GM15510 (cell line): ENCODE measurements around the gene ZNF563.

ENCODE experiments used
- POLR2A ChIP-seq: IDR thresholded peaks from 3 replicates; pipeline ENCODE4 v1.6.1; 2011; ENCODE audit warnings: borderline replicate concordance; ENCODE audit not compliant: insufficient read length; ENCODE audit errors: extremely low read depth

ZNF563 gene

GRCh38 chr19:12325690-12326089, 7.7 kb downstream of the ZNF563 start:
- no peak for TF ChIP-seq POLR2A

- no peak for TF ChIP-seq POLR2A
These were observed 14.5 kb downstream of the ZNF563 start for GRCh38 chr19:12318782-12319413.

- no peak for TF ChIP-seq POLR2A
These were observed 18.9 kb downstream of the ZNF563 start for GRCh38 chr19:12314553-12314952.

- TF ChIP-seq POLR2A, result no peak
These were observed 38.2 kb downstream of the ZNF563 start for GRCh38 chr19:12295191-12295590.

DNA sequence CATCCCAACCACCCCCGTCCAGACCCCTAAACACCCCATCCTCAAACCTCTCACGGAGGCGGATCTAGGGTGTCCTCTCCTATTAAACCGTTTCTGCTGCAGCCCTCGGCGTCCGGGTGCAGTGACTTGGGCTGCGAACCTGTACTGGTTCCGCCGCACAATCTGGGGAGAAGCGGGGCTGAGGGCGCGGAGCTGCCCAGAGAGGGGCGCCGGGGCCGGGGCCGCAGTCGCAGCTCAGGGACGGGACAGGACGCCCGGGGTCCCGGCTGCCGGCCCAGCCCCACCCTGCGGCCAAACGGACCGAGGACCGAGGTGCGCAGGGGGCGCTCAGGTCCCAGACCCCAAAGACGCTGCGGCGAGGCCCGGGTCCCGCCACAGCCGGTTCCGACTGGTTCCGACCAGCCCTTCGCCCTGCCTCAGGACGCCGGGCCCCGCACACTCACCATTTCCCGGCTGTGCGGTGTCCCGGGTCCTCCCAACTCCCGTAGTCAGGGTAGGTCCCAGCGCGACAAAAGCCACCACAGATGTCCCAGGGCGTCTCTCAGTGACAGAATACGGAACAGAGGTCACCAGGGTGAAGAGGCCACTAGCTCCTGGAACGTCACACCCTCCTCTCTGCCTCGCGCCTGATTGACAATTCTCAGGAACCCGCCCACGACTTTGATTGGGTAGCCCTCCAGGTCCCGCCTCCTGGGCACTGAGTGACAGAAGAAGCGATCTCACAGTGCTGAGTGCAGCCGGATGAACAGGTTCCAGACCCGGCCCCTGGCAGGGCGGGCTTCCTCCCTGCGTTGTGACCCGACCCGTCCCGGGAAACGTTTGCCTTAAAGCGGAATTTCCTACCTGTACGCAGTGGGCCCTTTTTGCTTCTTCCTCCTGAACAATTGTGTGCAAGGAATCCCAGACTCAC, 38.9 kb downstream of the ZNF563 start, which contains the start of gene ZNF44:
Gene ZNF44 (minus strand): TSS at position 635 of the 910 bp plus-strand sequence. CDS start 189 bp downstream, at position 446.
- TF ChIP-seq POLR2A, result peak; percentile 77

GRCh38 chr19:12293777-12294248, 39.6 kb downstream of the ZNF563 start:
- peak; percentile 57 for TF ChIP-seq POLR2A

DNA sequence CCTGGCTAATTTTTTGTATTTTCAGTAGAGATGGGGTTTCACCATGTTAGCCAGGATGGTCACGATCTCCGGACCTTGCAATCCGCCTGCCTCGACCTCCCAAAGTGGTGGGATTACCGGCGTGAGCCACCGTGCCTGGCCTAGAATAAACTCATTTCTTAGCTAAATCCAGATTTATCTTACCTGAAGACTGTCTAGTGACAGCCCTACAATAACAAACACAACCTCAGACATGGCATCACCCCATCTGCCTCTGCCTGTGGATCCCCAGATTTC, 43.7 kb downstream of the ZNF563 start:
- TF ChIP-seq POLR2A, result no peak

DNA sequence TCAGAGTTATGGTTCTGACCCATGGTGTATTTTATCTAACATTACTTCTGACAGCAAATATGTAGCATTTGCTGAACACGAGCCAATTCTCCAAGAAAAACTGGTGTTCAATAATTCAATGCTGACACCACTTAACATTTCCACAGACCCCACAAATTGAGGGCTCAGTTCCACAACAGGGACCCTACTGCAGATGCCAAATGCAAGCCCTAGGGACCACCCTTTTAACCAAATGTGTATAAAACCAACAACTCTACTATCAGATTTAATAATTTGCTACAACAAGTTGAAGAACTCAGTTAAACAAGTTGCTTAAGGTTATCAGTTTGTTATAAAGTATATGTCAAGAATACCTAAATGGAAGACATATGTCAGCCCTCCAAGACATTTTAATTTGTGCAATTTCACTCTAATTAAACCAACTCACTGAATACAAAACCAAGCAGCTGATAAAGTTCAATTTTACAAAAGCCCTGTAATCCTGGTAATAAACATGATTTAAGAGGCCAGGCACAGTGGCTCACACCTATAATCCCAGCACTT, 45.4 kb downstream of the ZNF563 start:
- no peak for TF ChIP-seq POLR2A

GRCh38 chr19:12284631-12285030, 48.8 kb downstream of the ZNF563 start:
- no peak for TF ChIP-seq POLR2A

DNA sequence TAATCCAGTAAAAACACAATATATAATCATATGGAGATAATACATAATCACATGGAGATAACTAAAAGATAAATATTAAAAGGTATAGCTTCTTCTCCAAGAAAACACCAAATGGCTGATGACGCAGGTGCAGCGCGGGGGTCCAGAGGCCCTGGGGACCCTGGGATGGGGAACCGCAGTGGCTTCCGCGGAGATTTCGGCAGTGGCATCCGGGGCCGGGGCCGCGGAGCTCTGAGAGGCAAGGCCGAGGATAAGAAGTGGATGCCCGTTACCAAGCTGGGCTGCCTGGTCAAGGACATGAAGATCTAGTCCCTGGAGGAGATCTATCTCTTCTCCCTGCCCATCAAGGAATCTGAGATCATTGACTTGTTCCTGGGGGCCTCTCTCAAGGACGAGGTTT, 49.2 kb downstream of the ZNF563 start:
- TF ChIP-seq POLR2A, result no peak

DNA sequence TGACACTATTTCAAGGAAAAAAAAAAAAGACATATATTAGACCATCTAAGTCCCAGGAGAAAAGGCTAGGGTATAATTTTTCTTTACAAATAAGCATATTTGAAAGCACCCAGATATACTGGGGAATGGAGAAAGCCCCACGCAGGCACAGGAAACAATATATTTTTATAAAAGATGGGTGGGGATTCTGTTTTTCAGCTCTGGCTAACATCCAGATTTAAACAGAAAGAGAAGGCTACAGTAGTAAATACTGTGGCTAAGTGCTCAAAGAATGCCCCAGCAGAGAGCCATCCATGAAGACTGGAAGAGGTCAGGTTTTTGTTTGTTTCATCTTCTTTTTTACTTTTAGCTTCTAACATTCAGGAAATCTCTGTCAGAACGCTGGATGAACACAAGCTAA, 54.7 kb downstream of the ZNF563 start:
- TF ChIP-seq POLR2A, result no peak

GRCh38 chr19:12272980-12273901, 60.2 kb downstream of the ZNF563 start:
- no peak for TF ChIP-seq POLR2A

DNA sequence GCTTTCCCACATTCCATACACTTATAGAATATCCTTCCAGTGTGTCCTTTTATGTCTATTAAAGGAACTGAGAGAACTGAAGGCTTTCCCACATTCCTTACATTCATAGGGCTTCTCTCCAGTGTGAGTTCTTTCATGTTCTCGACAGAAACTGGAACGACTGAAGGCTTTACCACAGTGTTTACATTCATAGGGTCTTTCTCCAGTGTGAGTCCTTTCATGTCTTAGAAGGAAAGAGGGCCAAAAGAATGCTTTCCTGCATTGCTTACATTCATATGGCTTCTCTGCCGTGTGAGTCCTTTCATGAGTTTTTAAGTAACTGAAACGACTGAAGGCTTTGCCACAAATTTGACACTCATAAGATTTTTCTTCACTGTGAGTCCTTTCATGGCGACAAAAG, 61.0 kb downstream of the ZNF563 start:
- no peak for TF ChIP-seq POLR2A

- TF ChIP-seq POLR2A, result no peak
These were observed 62.6 kb downstream of the ZNF563 start for GRCh38 chr19:12270854-12271253.
